Keratinocyte (primary cell): ENCODE data around the gene PCDHGA10. TPM values are rescaled to one million over a fixed set of nuclear protein-coding genes. Genes with fewer than 3 reads are reported as not detected.
"Not testable (repeated sequence)": the region's sequence is repeated elsewhere in the genome, so short reads cannot be mapped to it uniquely, and the experiment has no call there.

ENCODE experiments used
- DNase-seq: peaks from one replicate; pipeline ENCODE4 v3.0.0-alpha.2; 2011; ENCODE audit warnings: low read depth, missing footprints, low spot score
- FAIRE-seq: peaks from 2 replicates; lab custom pipeline; 2011; peaks lifted over from hg19 to GRCh38; lab: Jason Lieb, UNC
- H2AFZ ChIP-seq: 2 replicates; pipeline ENCODE4 v1.6.0; 2012; ENCODE audit warnings: low read length, control low read depth, inconsistent platforms; ENCODE audit not compliant: control insufficient read depth
- H3K27ac ChIP-seq: 2 replicates; pipeline ENCODE4 v1.5.1; 2011; ENCODE audit warnings: low read length; ENCODE audit not compliant: control insufficient read depth, insufficient read depth
- H3K27me3 ChIP-seq: 3 replicates; pipeline ENCODE4 v1.6.0; 2011; ENCODE audit warnings: low read length; ENCODE audit not compliant: control insufficient read depth, insufficient read depth; ENCODE audit errors: extremely low read depth
- H3K36me3 ChIP-seq, 2 experiments: 2 replicates in 1 of 2; 3 replicates in 1 of 2; pipeline ENCODE4 v1.5.1; 2011; ENCODE audit warnings: low read length in 2 of 2, mild to moderate bottlenecking in 1 of 2; ENCODE audit not compliant: control insufficient read depth in 2 of 2, insufficient read depth in 2 of 2; ENCODE audit errors: extremely low read depth in 1 of 2
- H3K4me1 ChIP-seq: 3 replicates; pipeline ENCODE4 v1.5.1; 2011; ENCODE audit warnings: low read length; ENCODE audit not compliant: control insufficient read depth, insufficient read depth; ENCODE audit errors: extremely low read depth
- H3K4me2 ChIP-seq: 3 replicates; pipeline ENCODE4 v1.6.0; 2011; ENCODE audit warnings: low read depth, low read length; ENCODE audit not compliant: control insufficient read depth, insufficient read depth; ENCODE audit errors: extremely low read depth
- H3K4me3 ChIP-seq, 3 experiments: fragments of 200-600 bp in 1 of 3; sonication (generic) in 1 of 3; 2 replicates in 2 of 3; 3 replicates in 1 of 3; pipeline ENCODE4 v1.5.1; 2011 to 2016; ENCODE audit warnings: low read length in 3 of 3, mild to moderate bottlenecking in 3 of 3, control low read depth in 2 of 3, inconsistent platforms in 1 of 3, low read depth in 1 of 3, mixed read lengths in 1 of 3, mixed run types in 1 of 3, moderate library complexity in 1 of 3; ENCODE audit not compliant: control insufficient read depth in 2 of 3, insufficient read depth in 2 of 3; ENCODE audit errors: extremely low read depth in 1 of 3
- H3K79me2 ChIP-seq: 2 replicates; pipeline ENCODE4 v1.6.0; 2012; ENCODE audit warnings: low read length; ENCODE audit not compliant: control insufficient read depth, insufficient read depth
- H3K9ac ChIP-seq: 3 replicates; pipeline ENCODE4 v1.6.0; 2011; ENCODE audit warnings: low read length; ENCODE audit not compliant: control insufficient read depth, insufficient read depth; ENCODE audit errors: extremely low read depth
- H3K9me1 ChIP-seq: 3 replicates; pipeline ENCODE4 v1.6.0; 2011; ENCODE audit warnings: low read length; ENCODE audit not compliant: control insufficient read depth, insufficient read depth; ENCODE audit errors: extremely low read depth
- H3K9me3 ChIP-seq: 2 replicates; pipeline ENCODE4 v1.5.1; 2012; ENCODE audit warnings: low read depth, low read length; ENCODE audit not compliant: control insufficient read depth
- H4K20me1 ChIP-seq: 3 replicates; pipeline ENCODE4 v1.6.0; 2011; ENCODE audit warnings: low read length; ENCODE audit not compliant: control insufficient read depth, insufficient read depth; ENCODE audit errors: extremely low read depth
- CTCF ChIP-seq, 3 experiments: IDR thresholded peaks in 1 of 3; conservative IDR thresholded peaks in 1 of 3; optimal IDR thresholded peaks in 1 of 3; 2 replicates in 2 of 3; 3 replicates in 1 of 3; pipeline versions ENCODE3 to v1.5.1; 2011; ENCODE audit warnings: low read length in 3 of 3, mild to moderate bottlenecking in 3 of 3, moderate library complexity in 2 of 3, control low read depth in 1 of 3, inconsistent platforms in 1 of 3; ENCODE audit not compliant: insufficient read depth in 2 of 3; ENCODE audit errors: extremely low read depth in 1 of 3
- EZH2 ChIP-seq: IDR thresholded peaks from one replicate; pipeline ENCODE4 v1.6.1; 2012; ENCODE audit warnings: inconsistent platforms, mild to moderate bottlenecking, low read length, moderate library complexity
- dilution Hi-C: fragments of 300-500 bp; cut with MboI; formaldehyde crosslinking; loops from one replicate; pipeline ENCODE4 v1.7.0; 2020; ENCODE audit warnings: low sequenced_read_pairs; ENCODE audit not compliant: extremely low pct_ligation_motif_present
- polyA plus RNA-seq, 5 experiments: library from polyadenylated mRNA; depleted of rRNA in 3 of 5; stranded (reverse) in 3 of 5; stranded (forward) in 1 of 5; unstranded in 1 of 5; fragments of >200 nt; gene quantifications; 1 replicate in 1 of 5; 2 replicates in 3 of 5; 3 replicates in 1 of 5; pipeline versions ENCODE4 v1.2.1 to v1.2.3, GENCODE V29; 2011 to 2012; ENCODE audit warnings: missing spikeins in 2 of 5, low read depth in 1 of 5, low replicate concordance in 1 of 5

PCDHGA10 gene
- polyA plus RNA-seq, 1 donor (not counting 4 experiments of a cell fraction or from before 2014, with no cell fraction given): 1.3 TPM

- H3K9ac ChIP-seq: no peak within 1 kb of the TSS
- TF ChIP-seq CTCF (optimal IDR thresholded peaks at IDR 0.05 in 1 of 3, IDR thresholded peaks at IDR 0.05 in 1 of 3, conservative IDR thresholded peaks at IDR 0.05 in 1 of 3; ENCODE audit: extremely low read depth in 1 of 3, insufficient read depth in 2 of 3, low read length in 3 of 3) (peak in 1 of 3 experiments; percentile 4), EZH2 (no peak)
- no peak within 1 kb of the TSS for H3K4me2 ChIP-seq
- no peaks in the 10 kb centered on the region for H3K9me1 ChIP-seq
- FAIRE-seq (no peak), DNase-seq (no peak)
- dilution Hi-C loops: no loop called here
- no peak within 1 kb of the TSS for H2AFZ ChIP-seq
- no peaks in the 10 kb centered on the region for H3K79me2 ChIP-seq
- no peaks in the 10 kb centered on the region for H3K4me1 ChIP-seq
- peaks cover 11% of the 10 kb centered on the region for H3K27me3 ChIP-seq
- no peaks in the 10 kb centered on the region for H4K20me1 ChIP-seq
- no peaks in the 10 kb centered on the region for H3K36me3 ChIP-seq
- H3K4me3 ChIP-seq: no peak within 1 kb of the TSS
- H3K27ac ChIP-seq: no peak within 1 kb of the TSS
- peaks cover 29% of the 10 kb centered on the region for H3K9me3 ChIP-seq
Measured at GRCh38 chr5:141392429-141393198, 20.2 kb upstream of the PCDHGA10 start, which contains the start of gene PCDHGA8. TSS of gene PCDHGA8 (plus strand) at chr5:141392633. CDS start at chr5:141392814, 181 bp downstream.

- DNase-seq (no peak), FAIRE-seq (no peak)
- H3K9me3 ChIP-seq: peaks cover 29% of the 10 kb centered on the region
- no peaks in the 10 kb centered on the region for H3K36me3 ChIP-seq
- H3K4me2 ChIP-seq: no peak overlapping the region
- H2AFZ ChIP-seq: no peak overlapping the region
- no peaks in the 10 kb centered on the region for H3K9me1 ChIP-seq
- H3K4me3 ChIP-seq: no peak overlapping the region
- dilution Hi-C loops: no loop called here
- no peak overlapping the region for H3K27ac ChIP-seq
- no peaks in the 10 kb centered on the region for H3K4me1 ChIP-seq
- peaks cover 11% of the 10 kb centered on the region for H3K27me3 ChIP-seq
- H4K20me1 ChIP-seq: no peaks in the 10 kb centered on the region
- TF ChIP-seq EZH2: no peak
- TF ChIP-seq CTCF (optimal IDR thresholded peaks at IDR 0.05 in 1 of 3, IDR thresholded peaks at IDR 0.05 in 1 of 3, conservative IDR thresholded peaks at IDR 0.05 in 1 of 3; ENCODE audit: extremely low read depth in 1 of 3, insufficient read depth in 2 of 3, low read length in 3 of 3): no peak
- no peak overlapping the region for H3K9ac ChIP-seq
- H3K79me2 ChIP-seq: no peaks in the 10 kb centered on the region
Measured at GRCh38 chr5:141393267-141393666, 19.5 kb upstream of the PCDHGA10 start.

GRCh38 chr5:141394401-141395187 lies 18.2 kb upstream of the PCDHGA10 start:
- peaks cover 28% of the 10 kb centered on the region for H3K9me3 ChIP-seq
- H4K20me1 ChIP-seq, FAIRE-seq: not testable (repeated sequence)

More at GRCh38 chr5:141394401-141395187, 18.2 kb upstream of the PCDHGA10 start:
- H3K9me1 ChIP-seq, H3K36me3 ChIP-seq, H3K27ac ChIP-seq, H3K9ac ChIP-seq, H3K4me1 ChIP-seq, DNase-seq, H3K4me3 ChIP-seq, dilution Hi-C loops, H3K79me2 ChIP-seq, H2AFZ ChIP-seq, H3K4me2 ChIP-seq, H3K27me3 ChIP-seq: not testable (repeated sequence)
